ENCODE data around the gene XPR1.
"Not testable (repeated sequence)": the region's sequence is repeated elsewhere in the genome, so short reads cannot be mapped to it uniquely, and the experiment has no call there.

XPR1 gene

GRCh38 chr1:180842491-180843275 lies 210.9 kb downstream of the XPR1 start:
- no peak for DNase-seq

- no peak for DNase-seq
These were observed 213.5 kb downstream of the XPR1 start for GRCh38 chr1:180845352-180845751.

- no peak for DNase-seq
These were observed 216.4 kb downstream of the XPR1 start for GRCh38 chr1:180848191-180848590.

GRCh38 chr1:180849031-180849775 lies 217.4 kb downstream of the XPR1 start:
- DNase-seq, result no peak

GRCh38 chr1:180851995-180852887 lies 220.4 kb downstream of the XPR1 start:
- no peak for DNase-seq

GRCh38 chr1:180854001-180854400 lies 222.2 kb downstream of the XPR1 start:
- DNase-seq, result no peak

- no peak for DNase-seq
These were observed 222.6 kb downstream of the XPR1 start for GRCh38 chr1:180854456-180854855.

- not testable (repeated sequence) for DNase-seq
These were observed 226.3 kb downstream of the XPR1 start for GRCh38 chr1:180857947-180858725.

- DNase-seq, result no peak
These were observed 227.5 kb downstream of the XPR1 start for GRCh38 chr1:180859306-180859705.

GRCh38 chr1:180860535-180860934 lies 228.7 kb downstream of the XPR1 start:
- DNase-seq, result no peak

- DNase-seq, result no peak
These were observed 230.5 kb downstream of the XPR1 start for GRCh38 chr1:180862305-180862704.

- no peak for DNase-seq
These were observed 231.4 kb downstream of the XPR1 start for GRCh38 chr1:180863158-180863775.

- peak; percentile 59 for DNase-seq
These were observed 250.1 kb downstream of the XPR1 start for GRCh38 chr1:180881806-180882509.

GRCh38 chr1:180884588-180885300 lies 252.9 kb downstream of the XPR1 start:
- DNase-seq, result no peak

- no peak for DNase-seq
These were observed 254.5 kb downstream of the XPR1 start for GRCh38 chr1:180886338-180886737.

- no peak for DNase-seq
These were observed 256.0 kb downstream of the XPR1 start for GRCh38 chr1:180887841-180888240.

GRCh38 chr1:180888870-180889269 lies 257.0 kb downstream of the XPR1 start:
- DNase-seq, result no peak

GRCh38 chr1:180889325-180889724 lies 257.5 kb downstream of the XPR1 start:
- DNase-seq, result no peak

GRCh38 chr1:180892272-180892671 lies 260.4 kb downstream of the XPR1 start:
- DNase-seq, result no peak

- DNase-seq, result no peak
These were observed 260.9 kb downstream of the XPR1 start for GRCh38 chr1:180892675-180893074.

- no peak for DNase-seq
These were observed 261.8 kb downstream of the XPR1 start for GRCh38 chr1:180893614-180894013.
